NCI-H2107 treated with DMSO at 0.1 percent for 48 hours (cell line): ENCODE data around the gene PRPH.
"Not testable (repeated sequence)": the region's sequence is repeated elsewhere in the genome, so short reads cannot be mapped to it uniquely, and the experiment has no call there.

Source experiments
- DNase-seq: peaks from one replicate; lab custom pipeline; 2025; ENCODE audit not compliant: unreplicated experiment; lab: John Stamatoyannopoulos, UW

Gene PRPH

GRCh38 chr12:49332441-49332861, 37.5 kb downstream of the PRPH start:
- no peak for DNase-seq

GRCh38 chr12:49332891-49333371, 38.0 kb downstream of the PRPH start:
- no peak for DNase-seq

- not testable (repeated sequence) for DNase-seq
Measured at GRCh38 chr12:49333778-49334177, 38.8 kb downstream of the PRPH start.

- no peak for DNase-seq
Measured at GRCh38 chr12:49334226-49334625, 39.3 kb downstream of the PRPH start.

GRCh38 chr12:49334681-49335080, 39.7 kb downstream of the PRPH start:
- DNase-seq: no peak

- DNase-seq: no peak
Measured at GRCh38 chr12:49335118-49335954, 40.4 kb downstream of the PRPH start.

GRCh38 chr12:49335955-49336644, 41.2 kb downstream of the PRPH start:
- DNase-seq: no peak

GRCh38 chr12:49336645-49337584, 42.0 kb downstream of the PRPH start, which contains the start of gene C1QL4:
Gene C1QL4 (minus strand): TSS chr12:49337188. CDS start chr12:49336477, 711 bp downstream.
- peak; percentile 32 for DNase-seq

GRCh38 chr12:49338830-49339463, 44.0 kb downstream of the PRPH start:
- DNase-seq: no peak

GRCh38 chr12:49339464-49339861, 44.5 kb downstream of the PRPH start:
- DNase-seq: no peak

- DNase-seq: no peak
Measured at GRCh38 chr12:49340095-49340870, 45.3 kb downstream of the PRPH start.

- DNase-seq: no peak
Measured at GRCh38 chr12:49340971-49341776, 46.2 kb downstream of the PRPH start.

- no peak for DNase-seq
Measured at GRCh38 chr12:49341777-49342065, 46.8 kb downstream of the PRPH start.

GRCh38 chr12:49342066-49342913, 47.3 kb downstream of the PRPH start:
- peak; percentile 67 for DNase-seq

GRCh38 chr12:49342914-49343731, 48.2 kb downstream of the PRPH start:
- DNase-seq: no peak

- no peak for DNase-seq
Measured at GRCh38 chr12:49344486-49345050, 49.6 kb downstream of the PRPH start.
